Testis (tissue), 2 donors: ENCODE results near the gene C13orf42.

Experiments used
- CTCF ChIP-seq, 3 experiments: fragments of 450-650 bp in 2 of 3; fragments of 200-600 bp in 1 of 3; sonication (generic) in 1 of 3; IDR thresholded peaks; one replicate each; pipeline ENCODE4 v1.5.1; 2016 to 2019; ENCODE audit warnings: antibody characterized with exemption in 3 of 3, mild to moderate bottlenecking in 2 of 3, moderate library complexity in 1 of 3
- POLR2A ChIP-seq: fragments of 450-650 bp; IDR thresholded peaks from one replicate; pipeline ENCODE4 v1.6.1; 2017; ENCODE audit warnings: antibody characterized with exemption, mild to moderate bottlenecking, moderate library complexity

- TF ChIP-seq POLR2A (no peak), CTCF (IDR thresholded peaks at IDR 0.05) (no peak)
Observed at GRCh38 chr13:51113969-51114368, 2.9 kb upstream of the C13orf42 start.
